GM12872 (cell line): ENCODE measurements around the gene ACTG2.

Experiments used
- TF ChIP-seq, protein P1 (sequence below): IDR thresholded peaks from 3 replicates; pipeline ENCODE4 v1.5.1; 2011; ENCODE audit warnings: low read depth, mild to moderate bottlenecking, low read length, moderate library complexity; ENCODE audit not compliant: insufficient read depth

The ACTG2 gene

DNA sequence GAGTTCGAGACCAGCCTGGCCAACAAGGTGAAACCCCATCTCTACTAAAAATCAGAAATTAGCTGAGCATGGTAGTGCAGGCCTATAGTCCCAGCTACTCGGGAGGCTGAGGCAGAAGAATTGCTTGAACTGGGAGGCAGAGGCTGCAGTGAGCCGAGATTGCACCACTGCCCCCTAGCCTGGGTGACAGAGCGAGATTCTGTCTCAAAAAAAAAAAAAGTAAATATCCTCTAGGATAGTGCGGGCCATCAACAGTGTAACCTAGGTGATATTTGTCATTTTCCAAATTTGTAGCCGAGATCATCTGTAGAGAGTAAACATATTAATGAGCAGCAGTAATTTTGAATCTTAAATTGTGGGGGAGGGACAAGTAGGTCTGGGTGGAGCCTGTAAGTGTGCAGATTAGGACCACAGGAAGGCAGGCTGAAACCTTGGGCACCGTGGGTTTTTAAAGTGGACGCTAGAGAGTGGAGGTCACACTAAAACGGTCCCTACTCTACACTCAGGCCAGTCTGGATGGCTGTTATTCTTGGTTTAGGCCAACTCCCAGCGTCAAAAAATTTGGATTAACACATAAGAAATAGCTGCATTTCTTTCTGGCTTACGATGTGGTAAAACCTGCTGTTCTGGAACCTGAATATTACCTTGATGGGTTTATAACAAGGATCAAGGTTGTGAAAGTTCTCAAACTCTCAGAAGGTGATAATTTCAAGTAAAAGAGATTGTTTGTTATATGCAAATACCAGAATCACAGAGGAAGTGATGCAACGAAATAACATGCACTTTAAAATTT lies 69.2 kb downstream of the ACTG2 start:
- TF ChIP-seq, protein P1, sequence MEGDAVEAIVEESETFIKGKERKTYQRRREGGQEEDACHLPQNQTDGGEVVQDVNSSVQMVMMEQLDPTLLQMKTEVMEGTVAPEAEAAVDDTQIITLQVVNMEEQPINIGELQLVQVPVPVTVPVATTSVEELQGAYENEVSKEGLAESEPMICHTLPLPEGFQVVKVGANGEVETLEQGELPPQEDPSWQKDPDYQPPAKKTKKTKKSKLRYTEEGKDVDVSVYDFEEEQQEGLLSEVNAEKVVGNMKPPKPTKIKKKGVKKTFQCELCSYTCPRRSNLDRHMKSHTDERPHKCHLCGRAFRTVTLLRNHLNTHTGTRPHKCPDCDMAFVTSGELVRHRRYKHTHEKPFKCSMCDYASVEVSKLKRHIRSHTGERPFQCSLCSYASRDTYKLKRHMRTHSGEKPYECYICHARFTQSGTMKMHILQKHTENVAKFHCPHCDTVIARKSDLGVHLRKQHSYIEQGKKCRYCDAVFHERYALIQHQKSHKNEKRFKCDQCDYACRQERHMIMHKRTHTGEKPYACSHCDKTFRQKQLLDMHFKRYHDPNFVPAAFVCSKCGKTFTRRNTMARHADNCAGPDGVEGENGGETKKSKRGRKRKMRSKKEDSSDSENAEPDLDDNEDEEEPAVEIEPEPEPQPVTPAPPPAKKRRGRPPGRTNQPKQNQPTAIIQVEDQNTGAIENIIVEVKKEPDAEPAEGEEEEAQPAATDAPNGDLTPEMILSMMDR = no peak

DNA sequence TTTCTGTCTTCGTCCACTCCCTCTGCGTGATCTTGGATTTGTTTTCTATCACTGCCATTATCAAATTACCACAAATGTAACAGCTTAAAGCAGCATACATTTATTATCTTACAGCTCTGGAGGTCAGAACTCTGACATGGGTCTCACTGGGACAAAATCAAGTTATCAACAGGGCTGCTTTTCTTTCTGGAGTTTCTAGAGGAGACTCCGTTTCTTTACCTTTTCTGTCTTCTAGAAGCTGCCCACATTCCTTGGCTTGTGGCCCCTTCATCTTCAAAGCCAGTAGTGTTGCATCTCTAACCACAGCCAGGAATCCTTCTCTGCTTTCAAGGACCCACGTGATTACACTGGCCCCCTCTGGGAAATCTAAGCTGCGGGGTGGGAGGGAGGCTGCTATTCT lies 70.0 kb downstream of the ACTG2 start:
- TF ChIP-seq, protein P1 = no peak

DNA sequence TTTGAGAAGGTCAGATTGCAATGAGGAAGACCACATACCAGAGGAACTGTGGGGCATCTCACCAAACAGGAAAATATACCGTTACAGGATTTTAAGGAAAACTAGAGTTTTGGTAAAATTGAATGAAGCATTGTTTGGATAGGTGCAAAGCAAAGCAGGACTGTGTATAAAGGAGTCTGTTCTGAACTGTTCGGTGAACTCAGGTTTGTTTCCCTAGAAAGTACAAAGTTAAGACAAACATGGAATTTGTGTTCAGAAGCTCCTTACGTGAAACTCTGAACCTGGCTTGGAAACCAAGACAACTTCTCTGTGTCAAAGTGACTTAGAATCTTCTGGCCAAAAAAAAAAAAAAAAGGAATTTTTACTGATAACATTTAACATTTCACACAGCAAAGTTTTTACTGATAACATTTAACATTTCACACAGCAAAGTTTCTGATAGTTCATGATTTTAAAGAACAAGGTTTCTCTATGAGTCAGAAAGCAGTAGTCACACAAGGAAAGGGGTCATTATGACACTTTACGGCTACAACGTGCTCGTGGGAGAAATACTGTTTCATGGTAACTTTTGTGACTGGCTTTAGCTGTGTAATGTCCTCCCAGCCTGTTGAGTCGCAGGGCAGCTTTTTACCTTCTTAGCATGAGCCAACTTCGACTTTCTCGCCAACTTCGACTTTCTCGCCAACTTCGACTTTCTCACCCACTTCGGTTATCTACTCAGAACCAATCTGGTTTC lies 70.7 kb downstream of the ACTG2 start:
- TF ChIP-seq, protein P1 = no peak

DNA sequence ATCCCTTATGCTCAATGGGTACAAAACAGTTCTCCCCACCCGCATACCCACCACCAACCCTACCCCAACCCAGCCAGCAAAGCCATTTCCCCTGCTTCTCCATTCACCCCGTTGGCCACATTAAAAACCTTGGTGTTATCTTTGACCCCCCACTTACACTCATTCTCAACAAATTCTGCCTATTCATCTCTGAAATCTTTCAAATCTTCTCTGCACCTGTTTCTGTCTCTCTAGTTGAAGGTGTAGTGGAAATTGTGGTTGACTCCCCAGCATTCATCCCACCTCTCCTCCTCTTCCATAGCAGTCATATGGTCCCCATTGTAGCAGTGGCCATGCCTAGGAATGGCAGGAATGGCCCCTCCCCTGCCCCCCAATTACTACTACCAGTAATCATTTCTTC lies 71.4 kb downstream of the ACTG2 start:
- TF ChIP-seq, protein P1 = no peak

DNA sequence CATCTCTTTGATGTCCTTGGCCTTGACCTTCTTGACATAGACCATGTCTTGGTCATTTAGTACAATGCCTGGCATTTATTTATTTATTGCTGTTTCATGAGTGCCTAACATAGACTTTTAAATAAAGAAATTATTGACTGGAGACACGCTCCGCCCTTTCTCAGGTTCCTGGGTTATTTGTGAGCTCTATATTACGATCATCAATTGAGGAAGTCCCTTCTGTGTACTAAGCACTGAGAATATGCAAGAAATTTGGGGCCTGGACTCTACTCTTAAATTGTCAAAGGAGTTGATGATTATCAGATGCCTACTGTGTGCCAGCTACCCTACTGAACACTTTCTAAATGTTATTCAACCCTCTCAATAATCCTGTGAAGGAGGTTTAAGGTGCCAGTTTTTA lies 72.2 kb downstream of the ACTG2 start:
- TF ChIP-seq, protein P1 = no peak

DNA sequence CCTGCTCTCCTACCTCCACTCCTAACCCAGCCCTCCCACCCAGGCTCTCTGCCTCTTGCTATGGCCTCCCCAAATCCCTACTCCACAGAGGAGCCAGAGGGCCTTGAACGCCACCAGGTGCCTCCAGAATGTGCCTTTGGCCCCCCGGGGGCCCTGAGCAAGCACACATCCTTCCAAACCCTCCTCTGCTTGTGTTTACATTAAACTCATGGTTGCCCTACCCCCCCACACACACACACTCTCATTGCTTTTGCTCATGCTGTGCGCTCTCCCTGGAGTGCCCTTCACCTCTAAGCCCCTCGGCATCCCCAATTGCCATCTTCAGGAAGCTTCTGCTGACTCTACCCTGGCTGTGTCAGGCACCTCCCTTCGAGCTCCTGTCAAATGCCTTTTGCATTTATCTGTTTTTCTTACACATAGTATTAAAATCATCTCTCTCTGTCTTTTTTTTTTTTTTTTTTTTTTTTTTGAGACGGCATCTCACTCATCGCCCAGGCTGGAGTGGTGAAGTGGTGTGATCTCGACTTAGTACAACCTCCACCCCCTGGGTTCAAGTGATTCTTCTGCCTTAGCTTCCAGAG lies 75.6 kb downstream of the ACTG2 start:
- TF ChIP-seq, protein P1 = no peak

DNA sequence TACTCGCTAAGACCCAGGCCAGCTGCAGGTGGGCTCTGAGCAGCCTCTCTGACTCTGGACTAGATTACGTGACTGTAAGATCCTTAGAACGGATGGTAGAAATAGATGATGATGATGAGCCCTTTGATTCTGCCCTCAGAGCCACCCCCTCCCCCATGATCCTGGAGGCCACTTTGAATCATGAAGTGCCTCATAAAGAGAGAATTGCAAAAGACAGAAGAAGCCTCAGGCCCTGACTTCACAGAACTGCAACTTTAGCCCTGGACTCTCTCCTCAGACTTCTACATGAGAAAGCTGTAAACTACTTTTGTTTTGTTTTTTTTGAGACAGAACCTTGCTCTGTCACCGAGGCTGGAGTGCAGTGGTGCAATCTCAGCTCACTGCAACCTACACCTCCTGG lies 76.5 kb downstream of the ACTG2 start:
- TF ChIP-seq, protein P1 = no peak
